GM18511 (cell line): ENCODE results near the gene SPTLC3.
A peak's percentile ranks its signal among the peaks of the same experiment; 100 is the strongest.

ENCODE experiments used
- ATAC-seq: cut with Tn5 transposase; IDR thresholded peaks from one replicate; pipeline ENCODE4 v1.9.1; 2021; ENCODE audit warnings: mild to moderate bottlenecking, moderate library complexity; ENCODE audit not compliant: unreplicated experiment

The SPTLC3 gene

DNA sequence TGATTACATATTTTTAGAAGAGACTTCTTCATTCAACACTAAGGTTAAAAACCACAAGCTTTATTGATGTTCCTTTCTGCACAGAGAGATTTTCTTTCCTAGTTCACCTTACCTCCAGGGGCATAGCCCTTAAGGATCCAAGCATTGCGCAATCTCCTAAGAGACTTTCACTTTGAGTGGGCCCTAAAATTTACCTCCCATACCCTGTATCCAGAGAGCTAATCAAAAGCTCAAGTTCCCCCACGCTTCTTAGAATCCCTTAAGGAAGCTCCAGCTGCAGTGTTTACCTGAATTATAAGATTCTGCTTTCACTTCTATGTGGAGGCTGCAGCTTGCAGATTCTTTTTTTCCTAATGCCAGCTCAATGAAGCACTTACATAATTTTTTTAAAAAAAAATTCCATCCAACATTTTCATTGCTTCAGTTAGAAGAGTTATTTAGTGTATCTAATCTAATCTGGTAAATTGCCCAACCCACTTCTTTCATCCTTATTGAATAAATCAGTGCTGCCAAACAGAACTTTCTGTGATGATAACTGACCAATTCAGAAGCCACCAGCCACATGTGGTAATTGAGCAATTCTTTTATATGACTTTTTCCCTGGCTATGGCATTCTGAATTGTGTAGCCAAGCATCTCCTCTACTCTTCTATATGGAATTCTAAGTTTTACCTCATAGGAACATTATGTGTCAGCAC is 24.6 kb upstream of the SPTLC3 start:
- ATAC-seq, result no peak

DNA sequence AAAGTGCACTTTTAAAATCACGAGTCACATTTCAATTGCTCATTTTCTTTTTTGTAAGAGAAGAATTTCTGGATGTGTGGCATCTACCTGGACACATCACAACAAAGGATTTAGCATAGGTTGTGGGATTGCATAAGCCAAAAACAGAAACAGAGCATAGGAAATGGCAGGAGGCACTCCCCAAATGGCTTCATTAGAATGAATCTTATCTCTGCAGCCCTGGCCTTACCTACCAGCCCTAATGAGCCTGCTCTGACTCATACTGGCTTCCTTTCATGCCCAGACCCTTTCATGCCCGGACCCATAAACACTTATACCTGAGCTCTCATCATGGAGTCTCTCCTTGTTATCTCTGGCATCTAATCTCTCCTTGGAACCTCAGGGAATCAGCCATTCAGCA is 23.9 kb upstream of the SPTLC3 start:
- no peak for ATAC-seq

DNA sequence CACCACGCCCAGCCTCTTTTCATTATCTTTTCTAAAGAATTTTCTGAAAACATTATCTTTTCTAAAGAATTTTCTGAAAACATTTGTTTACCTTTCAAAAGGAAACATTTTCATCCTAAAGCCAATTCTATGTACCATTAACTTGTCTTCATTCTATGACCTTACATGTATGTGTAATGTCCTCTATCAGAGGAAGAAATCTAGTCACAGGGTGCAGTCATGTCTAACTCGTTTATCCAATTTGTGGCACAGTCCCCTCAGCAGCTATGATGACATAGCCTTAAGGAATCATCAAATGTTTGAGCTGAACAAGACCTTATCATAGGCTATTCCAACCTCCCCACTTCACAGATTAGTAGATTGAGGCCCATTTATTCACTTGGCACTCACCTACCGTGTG is 21.5 kb upstream of the SPTLC3 start:
- no peak for ATAC-seq

DNA sequence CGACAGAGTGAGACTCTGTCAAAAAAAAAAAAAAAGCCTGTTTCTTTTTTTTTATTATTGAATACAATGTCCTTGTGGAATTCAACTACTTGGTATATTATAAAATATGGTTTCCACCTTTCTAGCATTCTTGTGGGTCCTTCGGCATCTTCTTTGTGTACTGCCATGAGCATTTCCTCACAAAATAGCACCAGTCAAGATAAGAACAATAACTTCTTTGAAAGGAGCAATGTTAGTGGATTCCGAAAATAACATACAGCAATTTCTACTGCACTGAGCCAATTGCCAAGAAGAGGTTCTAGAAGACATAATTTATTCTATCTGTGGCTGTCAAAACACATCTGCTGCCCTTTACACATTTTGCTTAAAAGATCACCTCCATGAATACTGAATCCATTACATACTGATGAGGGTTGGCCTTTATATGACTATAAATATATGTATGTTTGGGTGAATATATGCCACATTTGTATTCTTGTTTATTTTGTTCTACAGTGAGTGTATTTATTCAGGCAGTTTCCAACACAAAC is 19.1 kb upstream of the SPTLC3 start:
- ATAC-seq, result no peak

DNA sequence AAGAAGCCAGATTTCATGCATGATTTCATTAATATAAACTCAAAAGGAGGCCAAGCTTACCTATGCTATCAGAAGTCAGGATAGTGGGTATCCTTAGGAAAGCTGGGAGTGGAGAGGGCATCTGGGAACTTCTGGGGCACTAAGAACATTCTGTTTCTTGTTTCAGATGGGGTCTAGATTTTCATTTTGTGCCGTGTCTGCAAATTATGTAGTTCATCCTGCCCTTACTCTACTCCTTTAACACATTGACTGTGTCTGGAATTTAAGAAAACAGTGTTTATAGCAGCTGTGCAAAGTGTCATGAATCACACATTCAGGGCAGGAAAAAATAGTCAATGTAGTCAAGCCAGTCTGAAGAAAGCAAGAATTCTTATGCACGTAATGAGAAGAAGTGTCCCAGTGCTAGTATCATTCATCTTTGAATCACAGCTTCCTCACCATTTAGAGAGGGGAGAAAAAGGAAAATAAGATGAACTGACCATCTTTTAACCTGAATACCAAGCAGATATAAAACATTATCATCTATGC is 11.6 kb upstream of the SPTLC3 start:
- ATAC-seq, result no peak

DNA sequence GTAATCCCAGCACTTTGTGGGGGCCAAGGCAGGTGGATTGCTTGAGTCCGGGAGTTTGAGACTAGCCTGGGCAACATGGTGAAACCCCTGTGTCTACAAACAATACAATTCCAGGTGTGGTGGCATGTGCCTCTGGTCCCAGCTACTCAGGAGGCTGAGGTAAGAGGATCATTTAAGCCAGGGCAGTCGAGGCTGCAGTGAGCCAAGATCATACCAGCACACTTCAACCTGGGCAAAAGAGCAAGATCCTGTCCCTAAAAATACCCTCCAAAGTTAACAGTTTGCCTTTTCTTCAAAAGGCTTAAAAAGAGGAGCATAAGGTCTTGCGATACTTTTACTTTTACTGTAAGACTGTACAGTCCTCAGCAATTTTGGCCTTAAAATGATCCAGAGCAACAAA is 10.7 kb upstream of the SPTLC3 start:
- ATAC-seq, result no peak

DNA sequence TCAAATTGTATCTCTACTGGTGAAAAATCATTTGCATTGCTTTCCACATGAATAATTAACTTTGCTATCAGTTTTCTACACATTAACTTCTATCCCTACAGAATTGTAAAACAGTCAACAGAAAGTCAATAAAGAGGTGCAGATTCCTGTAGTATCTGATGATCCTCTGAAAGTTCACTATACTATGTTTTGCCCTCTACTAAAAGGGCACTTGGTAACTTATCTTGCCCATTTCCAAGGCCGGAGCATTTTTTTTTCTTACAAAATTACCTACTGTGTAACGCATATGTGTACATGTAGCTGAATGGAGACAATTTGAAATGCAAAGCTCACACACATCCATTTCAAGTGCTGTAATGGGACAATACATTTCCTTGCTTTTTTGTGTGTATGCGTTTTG is 9.6 kb upstream of the SPTLC3 start:
- no peak for ATAC-seq

DNA sequence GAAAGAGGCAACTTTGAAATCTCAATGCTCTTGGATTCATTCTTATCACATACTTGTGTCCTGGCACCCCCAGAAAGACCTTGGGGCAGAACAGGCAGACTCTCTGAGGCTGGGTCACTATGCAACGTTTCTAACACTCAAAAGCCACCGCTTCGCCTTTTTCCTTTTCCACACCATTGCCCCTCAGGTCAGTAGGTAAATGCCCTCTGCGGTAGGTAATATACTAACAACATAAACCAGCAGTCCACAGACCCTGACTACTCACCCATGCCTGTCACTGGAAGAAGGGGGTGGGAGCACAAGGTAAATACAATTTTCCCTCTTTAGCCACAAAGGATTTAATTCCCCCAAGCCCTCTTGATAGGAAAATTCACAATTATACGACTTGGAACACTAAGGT is 6.5 kb upstream of the SPTLC3 start:
- no peak for ATAC-seq

DNA sequence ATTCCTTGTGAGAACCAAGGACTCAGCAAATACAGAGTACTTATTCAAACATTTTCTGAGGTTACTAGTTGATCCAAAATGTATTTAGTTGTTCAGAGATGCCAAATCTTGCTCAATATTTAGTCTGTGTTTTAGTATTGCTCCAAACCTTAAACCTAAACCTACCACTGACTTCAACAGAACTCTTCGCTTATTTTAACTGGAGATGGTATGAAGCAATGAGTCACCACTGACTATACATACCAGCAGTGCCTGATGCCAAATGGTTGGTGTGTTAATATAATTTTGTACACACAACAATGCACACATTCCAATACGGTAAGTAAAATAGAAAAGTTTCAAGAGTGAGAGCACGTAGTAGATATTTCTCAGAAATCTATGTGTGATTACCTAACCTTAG is 1.9 kb upstream of the SPTLC3 start:
- no peak for ATAC-seq

DNA sequence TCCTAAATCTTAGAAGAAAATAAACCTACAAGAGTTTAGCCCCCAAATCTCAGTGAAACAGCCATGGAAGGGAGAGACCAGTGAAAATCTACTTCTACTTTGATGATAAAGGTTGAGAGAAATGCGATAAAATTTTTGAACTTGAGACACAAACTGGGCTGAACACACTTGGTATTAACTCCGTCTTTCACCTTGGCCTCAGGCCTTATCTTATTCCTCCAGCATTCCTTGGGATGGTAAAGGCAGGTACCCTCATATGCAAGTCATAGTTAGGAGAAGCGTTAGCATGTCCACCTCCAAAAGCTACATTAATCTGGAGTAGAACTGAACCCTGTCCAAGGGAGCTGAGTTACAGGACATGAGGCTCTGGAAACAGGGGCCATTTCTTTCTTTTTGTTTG is 1.2 kb upstream of the SPTLC3 start:
- ATAC-seq, result no peak

DNA sequence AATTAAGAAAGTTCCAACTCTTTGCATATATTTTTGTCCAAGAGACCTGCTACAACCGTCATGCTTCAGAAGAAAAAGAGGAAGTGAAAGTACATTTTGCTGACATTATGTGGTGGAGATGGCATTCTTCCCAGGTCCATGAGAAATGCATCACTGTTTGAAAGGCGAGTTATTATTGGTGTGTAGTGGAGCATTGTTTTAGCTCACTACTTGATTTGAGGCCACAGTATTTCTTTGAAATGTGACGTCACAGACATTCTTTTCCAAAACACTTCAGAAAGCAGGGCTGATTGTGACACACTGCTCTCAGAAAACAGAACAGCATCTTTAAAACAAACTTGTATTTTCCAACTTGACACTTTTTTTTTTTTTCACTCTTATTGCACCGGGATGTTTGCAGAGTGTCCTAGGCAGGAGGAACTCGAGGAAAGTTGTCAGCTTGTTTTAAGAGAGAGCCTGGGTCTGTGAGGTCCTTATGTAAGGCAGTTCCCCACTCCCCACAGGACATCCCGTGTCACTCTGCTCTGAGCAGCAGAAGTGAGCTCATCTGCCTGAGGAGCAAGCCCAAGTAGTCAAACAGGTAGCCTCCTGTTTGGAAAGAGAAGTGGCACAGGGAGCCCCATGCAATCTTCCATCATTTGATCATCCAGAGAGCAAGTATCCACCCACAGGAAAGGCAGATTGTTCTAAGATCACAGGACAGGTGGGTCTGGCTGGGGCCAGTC is 1.1 kb downstream of the SPTLC3 start:
- ATAC-seq, result peak; percentile 95

DNA sequence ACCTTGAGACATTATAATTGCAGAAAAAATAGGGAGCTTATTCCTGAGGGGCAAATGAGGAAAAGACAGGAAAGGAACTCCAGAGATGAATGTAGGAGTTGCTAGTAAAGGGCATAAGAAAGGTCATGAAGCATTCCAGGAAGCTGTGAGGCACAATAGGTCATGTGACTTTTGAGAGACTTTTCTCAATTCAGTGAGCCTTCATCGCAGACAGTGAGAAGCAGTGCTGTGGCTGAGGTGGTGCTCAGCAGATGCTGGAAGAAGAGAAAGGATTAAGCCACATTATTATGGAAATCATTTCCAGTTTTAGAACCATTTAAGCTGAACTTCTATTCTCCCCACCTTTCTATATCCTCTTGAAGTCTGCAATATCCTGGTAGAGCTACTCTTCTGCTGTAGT is 4.1 kb downstream of the SPTLC3 start:
- ATAC-seq, result no peak

DNA sequence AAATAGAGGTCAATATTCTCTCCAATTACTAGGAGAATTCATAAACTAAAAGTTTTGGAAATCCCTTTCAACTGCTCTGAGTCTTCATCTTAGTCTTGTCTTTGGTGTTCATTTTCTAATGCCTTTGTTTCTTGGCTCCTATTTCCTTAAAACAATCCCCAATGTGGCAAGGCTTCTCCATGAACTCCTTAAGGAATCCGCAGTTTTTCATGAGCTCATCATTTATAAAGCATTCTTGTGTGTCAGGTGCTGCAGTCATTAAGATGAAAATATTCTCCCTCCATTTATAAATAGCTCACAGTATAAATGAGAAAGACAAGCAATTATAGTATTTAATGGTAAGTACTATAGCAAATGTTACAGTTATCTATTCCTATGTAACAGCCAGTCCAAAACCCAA is 4.6 kb downstream of the SPTLC3 start:
- ATAC-seq, result no peak

DNA sequence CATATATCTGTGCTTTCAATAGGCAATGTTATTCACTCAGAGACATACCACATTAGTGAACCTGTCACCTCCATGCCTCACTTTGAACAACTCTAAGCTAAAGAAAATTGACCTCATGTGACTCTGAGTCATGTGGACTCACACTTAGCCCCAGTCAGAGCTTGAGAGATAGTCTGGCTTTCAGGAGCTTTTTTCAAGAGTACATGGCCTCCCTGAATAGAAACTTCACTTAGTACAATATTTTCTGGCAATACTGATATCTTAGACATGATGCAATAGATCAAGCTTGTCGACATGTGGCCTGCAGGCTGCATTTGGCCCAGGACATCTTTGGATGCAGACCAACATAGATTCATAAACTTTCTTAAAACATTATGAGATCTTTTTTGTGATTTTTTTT is 8.5 kb downstream of the SPTLC3 start:
- no peak for ATAC-seq

DNA sequence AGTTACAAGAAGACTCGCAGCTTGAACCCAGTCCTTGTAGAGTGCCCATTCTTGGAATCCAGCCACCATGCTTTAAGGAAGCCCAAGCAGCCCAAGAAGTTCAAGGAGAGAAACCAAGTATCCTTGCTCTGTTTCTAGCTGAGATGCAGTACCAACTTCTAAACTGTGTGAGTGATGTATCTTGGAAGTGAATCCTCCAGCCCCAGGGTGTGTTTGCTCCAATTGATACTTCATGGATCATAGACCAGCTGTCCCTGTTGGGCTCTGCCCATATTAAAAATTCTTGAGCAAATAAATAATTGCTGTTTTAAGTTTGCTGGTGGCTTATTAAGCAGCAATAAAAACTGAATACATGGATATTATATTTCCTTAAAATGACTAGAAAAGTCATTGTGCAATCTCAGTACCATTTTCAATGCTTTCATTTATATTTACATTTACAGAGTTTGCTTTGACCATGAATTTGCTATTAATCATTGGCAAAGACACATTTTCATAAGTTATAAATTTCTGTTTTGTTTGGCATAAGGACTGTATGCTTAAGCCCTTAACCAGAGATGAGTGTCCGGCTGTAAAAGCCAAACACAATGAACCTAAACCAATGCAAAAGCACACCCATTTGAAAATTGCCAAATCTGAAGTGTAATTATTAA is 9.2 kb downstream of the SPTLC3 start:
- ATAC-seq, result no peak

DNA sequence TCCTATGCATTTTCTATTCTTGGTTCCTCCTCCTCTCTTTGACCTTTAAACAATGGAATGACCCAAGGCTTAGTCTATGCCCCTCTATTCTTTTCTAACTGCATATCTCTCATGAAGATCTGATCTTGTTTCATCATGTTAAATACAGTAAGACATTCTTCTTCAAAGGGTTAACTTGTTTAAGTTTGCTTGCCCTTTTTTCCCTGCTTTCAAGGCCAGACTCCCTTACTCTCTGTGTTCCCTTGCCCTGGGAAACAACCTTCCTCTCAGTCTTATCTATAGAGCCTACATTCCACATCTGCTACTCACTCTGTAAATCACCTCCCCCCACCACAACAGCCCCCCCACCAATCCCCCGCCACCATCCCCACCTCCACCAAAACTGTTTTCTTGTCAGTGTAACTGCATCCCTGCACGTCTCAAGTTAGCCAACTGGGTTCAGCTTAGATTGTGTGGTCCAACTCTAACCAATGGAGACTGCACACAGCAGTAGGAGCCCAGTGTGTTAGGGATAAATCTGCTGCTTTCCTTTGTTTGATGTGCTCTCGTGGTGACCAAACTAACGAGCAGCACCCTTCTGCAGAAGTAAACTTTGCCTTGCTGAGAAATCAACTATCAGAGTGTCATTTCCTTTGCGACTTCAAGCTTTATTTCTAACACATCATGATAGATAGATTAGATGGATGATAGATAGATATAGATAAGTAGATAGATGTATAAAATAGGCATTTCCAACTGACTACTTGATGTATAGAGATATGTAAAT is 12.6 kb downstream of the SPTLC3 start:
- ATAC-seq, result no peak

DNA sequence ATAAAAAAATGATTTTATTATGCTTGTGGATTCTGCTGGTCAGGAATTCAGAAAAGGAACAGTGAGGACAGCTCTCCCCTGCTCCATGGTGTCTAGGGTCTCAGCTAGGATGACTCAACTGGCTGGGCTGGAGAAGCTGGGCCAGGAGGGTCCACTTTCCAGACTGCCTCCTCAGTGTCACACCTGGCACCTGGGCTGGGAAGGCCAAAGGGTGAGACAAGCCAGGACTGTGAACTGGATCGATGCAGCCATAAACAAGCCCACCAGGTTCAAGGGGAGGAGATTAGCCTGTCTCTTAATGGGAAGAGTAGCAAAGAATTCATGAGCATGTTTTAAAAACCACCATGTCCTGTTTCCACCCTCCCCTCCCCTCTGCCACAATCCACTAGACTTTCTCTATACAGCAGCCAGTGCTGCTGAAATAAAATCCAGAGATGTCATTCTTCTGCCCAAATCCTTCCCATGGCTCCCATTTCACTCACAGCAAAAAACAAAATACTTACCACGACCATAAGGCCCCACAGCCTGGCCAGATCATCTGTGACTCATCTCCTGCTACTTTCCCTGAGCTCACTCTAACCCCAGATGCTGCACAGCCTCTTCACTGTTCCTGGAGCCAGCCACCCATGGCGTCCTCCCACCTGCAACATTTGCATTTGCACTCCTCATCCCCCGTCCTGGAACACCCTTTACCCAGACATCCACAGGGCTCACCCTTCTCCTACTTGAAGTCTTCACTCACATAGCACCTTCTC is 13.8 kb downstream of the SPTLC3 start:
- no peak for ATAC-seq

DNA sequence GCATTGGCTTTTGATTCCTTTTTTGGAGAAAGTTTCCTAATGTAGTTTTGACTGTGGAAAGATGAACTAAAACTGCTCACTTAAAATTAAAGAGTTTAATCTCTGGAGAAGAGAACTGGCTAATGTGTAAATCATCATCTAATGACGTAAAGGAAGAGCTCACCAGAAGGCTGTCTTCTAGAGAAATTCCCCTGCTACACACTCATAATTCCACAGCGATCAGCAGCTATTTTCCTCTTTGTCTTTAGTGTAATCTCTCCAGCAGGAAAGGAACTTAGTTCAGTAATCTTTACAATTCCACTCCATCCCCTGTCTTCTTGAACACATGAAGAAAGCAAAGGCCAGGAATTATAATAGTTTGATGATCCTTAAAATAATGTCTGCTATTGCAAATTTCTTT is 15.8 kb downstream of the SPTLC3 start:
- ATAC-seq, result no peak

DNA sequence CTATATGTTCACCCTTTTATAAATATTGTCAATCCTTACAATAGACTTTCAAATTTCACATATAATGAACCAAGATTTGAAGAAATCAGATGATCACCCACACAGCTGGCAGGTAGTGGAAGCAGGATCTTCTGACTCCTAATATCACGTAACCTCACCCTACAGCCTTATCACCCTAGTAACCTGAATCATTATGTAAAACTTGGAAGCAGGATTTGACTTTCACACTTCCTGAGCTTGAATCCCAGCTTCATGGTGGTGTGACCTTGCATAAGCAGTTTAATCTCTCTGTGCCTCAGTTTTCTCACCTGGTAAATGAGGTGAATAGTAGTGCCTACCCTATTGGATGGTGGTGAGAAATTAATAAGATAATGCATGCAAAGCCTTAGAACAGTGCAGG is 16.4 kb downstream of the SPTLC3 start:
- no peak for ATAC-seq

DNA sequence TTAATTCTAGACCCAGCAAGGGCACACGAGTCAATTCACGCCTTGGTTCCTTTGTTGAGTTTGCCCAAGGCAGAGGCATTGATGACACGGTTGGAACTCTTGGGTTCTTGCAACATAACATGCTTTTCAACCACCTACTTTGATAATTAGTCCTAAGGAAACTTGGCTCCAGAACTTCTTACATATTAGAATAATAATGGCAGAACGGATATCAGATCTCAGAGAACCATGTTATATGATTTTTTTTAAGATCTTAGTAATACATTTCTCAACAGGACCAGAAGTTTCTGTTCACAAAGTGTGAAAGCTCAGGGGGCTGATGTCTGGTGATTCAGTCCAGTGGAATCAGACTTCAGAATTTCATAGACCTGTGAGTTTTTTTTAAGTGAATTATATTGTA is 19.2 kb downstream of the SPTLC3 start:
- no peak for ATAC-seq
